GM12891 (cell line): Measurements from ENCODE around the gene NPSR1.

Experiments used
- POLR2A ChIP-seq: IDR thresholded peaks from 2 replicates; pipeline ENCODE4 v1.6.1; 2011; ENCODE audit warnings: low read depth, low read length, control low read depth
- POLR2AphosphoS5 ChIP-seq: IDR thresholded peaks from 2 replicates; pipeline ENCODE4 v1.6.1; 2011; ENCODE audit warnings: low read depth, low read length, control low read depth

- no peak for TF ChIP-seq POLR2AphosphoS5
- no peak for TF ChIP-seq POLR2A
These were observed 82.8 kb downstream of the NPSR1 start for GRCh38 chr7:34740840-34741239.
